SK-N-SH (cell line): ENCODE data around the gene TMEM170A. TPM values are rescaled to one million over a fixed set of nuclear protein-coding genes. Genes with fewer than 3 reads are reported as not detected.

Experiments
- CTCF ChIA-PET: fragments of 300-600, 350-600 bp; formaldehyde crosslinking; extraction: SDS; loops from one replicate; lab custom pipeline; 2021; lab: Yijun Ruan, JAX
- POLR2A ChIA-PET: fragments of 350-600 bp; sonication (Branson Sonifier 250); formaldehyde crosslinking; extraction: SDS; loops from one replicate; lab custom pipeline; 2020; ENCODE audit warnings: antibody characterized with exemption, inconsistent platforms; lab: Yijun Ruan, JAX
- DNase-seq: peaks from one replicate; pipeline ENCODE4 v3.0.0; 2012
- H2AFZ ChIP-seq: fragments of 200-600 bp; sonication (generic); 2 replicates; pipeline ENCODE4 v1.8.1; 2016; ENCODE audit warnings: antibody characterized with exemption, mild to moderate bottlenecking, low read depth
- H3F3A ChIP-seq: fragments of 200-600 bp; sonication (generic); replicated peaks from 2 replicates; pipeline ENCODE3; 2016; ENCODE audit warnings: antibody characterized with exemption, mild to moderate bottlenecking; ENCODE audit not compliant: insufficient read depth
- H3K27ac ChIP-seq, 2 experiments: fragments of 200-500 bp in 1 of 2; fragments of 200-600 bp in 1 of 2; sonication (Bioruptor generic) in 1 of 2; sonication (generic), shearing (Covaris generic) in 1 of 2; 2 replicates each; pipeline versions ENCODE4 v1.5.1 to v1.6.1; 2014 to 2016; ENCODE audit warnings: low read depth in 2 of 2, inconsistent platforms in 1 of 2, low read length in 1 of 2, mild to moderate bottlenecking in 1 of 2, mixed read lengths in 1 of 2
- H3K27me3 ChIP-seq: fragments of 200-600 bp; sonication (generic), shearing (Covaris generic); 2 replicates; pipeline ENCODE4 v1.6.1; 2016; ENCODE audit warnings: mixed run types; ENCODE audit not compliant: insufficient read depth
- H3K36me3 ChIP-seq, 2 experiments: fragments of 200-500 bp in 1 of 2; fragments of 200-600 bp in 1 of 2; sonication (Bioruptor generic) in 1 of 2; sonication (generic) in 1 of 2; replicated peaks in 1 of 2; 2 replicates each; pipeline versions ENCODE3 to v1.5.1; 2014 to 2016; ENCODE audit warnings: low read length in 1 of 2, mild to moderate bottlenecking in 1 of 2; ENCODE audit not compliant: insufficient read depth in 2 of 2, control insufficient read depth in 1 of 2
- H3K4me1 ChIP-seq, 2 experiments: fragments of 200-500 bp in 1 of 2; fragments of 200-600 bp in 1 of 2; sonication (Bioruptor generic) in 1 of 2; sonication (generic), shearing (Covaris generic) in 1 of 2; 2 replicates each; pipeline versions ENCODE4 v1.5.1 to v1.6.1; 2014 to 2016; ENCODE audit warnings: low read depth in 1 of 2, low read length in 1 of 2, mixed run types in 1 of 2; ENCODE audit not compliant: insufficient read depth in 2 of 2, control insufficient read depth in 1 of 2
- H3K4me2 ChIP-seq: fragments of 200-600 bp; sonication (generic), shearing (Covaris generic); 2 replicates; pipeline ENCODE4 v1.6.1; 2017; ENCODE audit warnings: mixed run types
- H3K4me3 ChIP-seq, 2 experiments: fragments of 200-500 bp in 1 of 2; fragments of 200-600 bp in 1 of 2; sonication (Bioruptor generic) in 1 of 2; sonication (generic), shearing (Covaris generic) in 1 of 2; 2 replicates each; pipeline versions ENCODE4 v1.5.1 to v1.8.1; 2014 to 2016; ENCODE audit warnings: low read depth in 2 of 2, inconsistent platforms in 1 of 2, low read length in 1 of 2, mild to moderate bottlenecking in 1 of 2, mixed read lengths in 1 of 2, moderate library complexity in 1 of 2
- H3K79me2 ChIP-seq: fragments of 200-600 bp; sonication (generic); 2 replicates; pipeline ENCODE4 v1.8.1; 2017; ENCODE audit warnings: mild to moderate bottlenecking; ENCODE audit not compliant: insufficient read depth
- H3K9ac ChIP-seq: fragments of 200-600 bp; sonication (generic); 2 replicates; pipeline ENCODE4 v1.6.1; 2017; ENCODE audit warnings: mixed run types
- H3K9me2 ChIP-seq: fragments of 200-600 bp; sonication (generic); 2 replicates; pipeline ENCODE4 v1.6.1; 2017; ENCODE audit warnings: mixed run types
- H3K9me3 ChIP-seq: fragments of 200-600 bp; sonication (generic); 2 replicates; pipeline ENCODE4 v1.6.1; 2017; ENCODE audit warnings: mixed run types, mild to moderate bottlenecking, moderate library complexity
- H4K20me1 ChIP-seq: fragments of 200-600 bp; sonication (generic); 2 replicates; pipeline ENCODE4 v1.6.1; 2017; ENCODE audit warnings: mild to moderate bottlenecking, mixed run types; ENCODE audit not compliant: insufficient read depth
- ELF1 ChIP-seq: IDR thresholded peaks from 2 replicates; pipeline ENCODE4 v1.4.0; 2012
- FOXM1 ChIP-seq: IDR thresholded peaks from 2 replicates; pipeline ENCODE4 v1.4.0; 2012; ENCODE audit warnings: low read depth, mild to moderate bottlenecking
- GABPA ChIP-seq: IDR thresholded peaks from 2 replicates; pipeline ENCODE4 v1.4.0; 2012; ENCODE audit warnings: low read depth, mild to moderate bottlenecking
- JUND ChIP-seq: IDR thresholded peaks from 2 replicates; pipeline ENCODE4 v1.4.0; 2012
- MAX ChIP-seq: IDR thresholded peaks from 2 replicates; pipeline ENCODE4 v1.4.0; 2012; ENCODE audit warnings: low read depth
- NFIC ChIP-seq: IDR thresholded peaks from 2 replicates; pipeline ENCODE4 v1.4.0; 2012; ENCODE audit warnings: borderline replicate concordance
- PBX3 ChIP-seq: IDR thresholded peaks from 2 replicates; pipeline ENCODE4; 2012
- SIN3A ChIP-seq: IDR thresholded peaks from 2 replicates; pipeline ENCODE4 v1.6.1; 2012; ENCODE audit warnings: low read depth, mild to moderate bottlenecking, low read length, moderate library complexity, borderline replicate concordance
- SMC3 ChIP-seq: IDR thresholded peaks from 2 replicates; pipeline ENCODE4 v1.6.1; 2012; ENCODE audit warnings: low read depth, low read length, improper control_type of control experiment
- TCF12 ChIP-seq: IDR thresholded peaks from 2 replicates; pipeline ENCODE4 v1.4.0; 2012
- TEAD4 ChIP-seq: IDR thresholded peaks from 2 replicates; pipeline ENCODE4 v1.4.0; 2012; ENCODE audit warnings: mild to moderate bottlenecking, borderline replicate concordance; ENCODE audit not compliant: insufficient read depth
- YY1 ChIP-seq: IDR thresholded peaks from 2 replicates; pipeline ENCODE4 v1.4.0; 2012; ENCODE audit warnings: low read depth, mild to moderate bottlenecking
- ZBTB33 ChIP-seq: IDR thresholded peaks from 2 replicates; pipeline ENCODE4 v1.4.0; 2012; ENCODE audit warnings: low read depth, borderline replicate concordance
- WGBS: methylation state at CpG from one replicate; pipeline ENCODE4 v1.1.6; 2017; ENCODE audit warnings: low lambda C conversion rate; 5-methylcytosine and 5-hydroxymethylcytosine counted together
- polyA plus RNA-seq, 3 experiments: library from polyadenylated mRNA; depleted of rRNA; stranded (reverse); fragments of >200 nt; gene quantifications; 2 replicates each; pipeline ENCODE4 v1.2.3, GENCODE V29; 2012
- TF ChIP-seq, protein P1 (sequence below): IDR thresholded peaks from 2 replicates; pipeline ENCODE4 v1.6.1; 2012; ENCODE audit warnings: mild to moderate bottlenecking, low read depth, low read length, moderate library complexity
- TF ChIP-seq, protein P2 (sequence below): IDR thresholded peaks from 2 replicates; pipeline ENCODE4 v1.4.0; 2012; ENCODE audit warnings: low read depth, borderline replicate concordance
- TF ChIP-seq, protein P3 (sequence below): fragments of 150-350 bp; IDR thresholded peaks from 2 replicates; pipeline ENCODE4 v1.6.1; 2017; ENCODE audit warnings: antibody characterized with exemption, low read length, low read depth, borderline replicate concordance

Gene TMEM170A
- polyA plus RNA-seq, 1 of the 3 experiments (the other 2 are of a cell fraction), result 9.2 TPM

- ChIA-PET CTCF (interaction anchor here (0.9 to 2.1 kb wide), 3 partner anchors 19 to 42 kb away, joined by 3 to 9 read pairs (median 3); no protein-coding TSS in a partner anchor), POLR2A (no interaction called here)
- no peaks in the 10 kb centered on the region for H3K27me3 ChIP-seq
- no peaks in the 10 kb centered on the region for H3K9me3 ChIP-seq
- no peak for TF ChIP-seq PBX3
- TF ChIP-seq TEAD4, result no peak
- TF ChIP-seq ELF1, result no peak
- TF ChIP-seq, protein P1, sequence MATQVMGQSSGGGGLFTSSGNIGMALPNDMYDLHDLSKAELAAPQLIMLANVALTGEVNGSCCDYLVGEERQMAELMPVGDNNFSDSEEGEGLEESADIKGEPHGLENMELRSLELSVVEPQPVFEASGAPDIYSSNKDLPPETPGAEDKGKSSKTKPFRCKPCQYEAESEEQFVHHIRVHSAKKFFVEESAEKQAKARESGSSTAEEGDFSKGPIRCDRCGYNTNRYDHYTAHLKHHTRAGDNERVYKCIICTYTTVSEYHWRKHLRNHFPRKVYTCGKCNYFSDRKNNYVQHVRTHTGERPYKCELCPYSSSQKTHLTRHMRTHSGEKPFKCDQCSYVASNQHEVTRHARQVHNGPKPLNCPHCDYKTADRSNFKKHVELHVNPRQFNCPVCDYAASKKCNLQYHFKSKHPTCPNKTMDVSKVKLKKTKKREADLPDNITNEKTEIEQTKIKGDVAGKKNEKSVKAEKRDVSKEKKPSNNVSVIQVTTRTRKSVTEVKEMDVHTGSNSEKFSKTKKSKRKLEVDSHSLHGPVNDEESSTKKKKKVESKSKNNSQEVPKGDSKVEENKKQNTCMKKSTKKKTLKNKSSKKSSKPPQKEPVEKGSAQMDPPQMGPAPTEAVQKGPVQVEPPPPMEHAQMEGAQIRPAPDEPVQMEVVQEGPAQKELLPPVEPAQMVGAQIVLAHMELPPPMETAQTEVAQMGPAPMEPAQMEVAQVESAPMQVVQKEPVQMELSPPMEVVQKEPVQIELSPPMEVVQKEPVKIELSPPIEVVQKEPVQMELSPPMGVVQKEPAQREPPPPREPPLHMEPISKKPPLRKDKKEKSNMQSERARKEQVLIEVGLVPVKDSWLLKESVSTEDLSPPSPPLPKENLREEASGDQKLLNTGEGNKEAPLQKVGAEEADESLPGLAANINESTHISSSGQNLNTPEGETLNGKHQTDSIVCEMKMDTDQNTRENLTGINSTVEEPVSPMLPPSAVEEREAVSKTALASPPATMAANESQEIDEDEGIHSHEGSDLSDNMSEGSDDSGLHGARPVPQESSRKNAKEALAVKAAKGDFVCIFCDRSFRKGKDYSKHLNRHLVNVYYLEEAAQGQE, result no peak
- no peak for TF ChIP-seq MAX
- no peak for TF ChIP-seq TCF12
- no peak for TF ChIP-seq NFIC
- TF ChIP-seq, all 33 proteins: peak for 0
- no peaks in the 10 kb centered on the region for H4K20me1 ChIP-seq
- H3K4me1 ChIP-seq, result peaks cover 9 to 19% of the 10 kb centered on the region in 2 experiments; a peak in 3 of 4 replicates
- no peak for DNase-seq
- H3K9ac ChIP-seq, result no peak overlapping the region
- H3K9me2 ChIP-seq, result no peaks in the 10 kb centered on the region
- peaks cover 100% of the 10 kb centered on the region for H3K79me2 ChIP-seq
- no peaks in the 10 kb centered on the region for H3K36me3 ChIP-seq
- H3K4me2 ChIP-seq, result no peak overlapping the region
- WGBS, result 82% methylated on average over 4 of the region's 4 CpGs
- no peak overlapping the region for H2AFZ ChIP-seq
- H3K27ac ChIP-seq, result no peak overlapping the region; a peak in 1 of 4 replicates
- H3K4me3 ChIP-seq, result no peak overlapping the region
- H3F3A ChIP-seq, result peaks cover 23% of the 10 kb centered on the region
These were observed 40.8 kb downstream of the TMEM170A start for GRCh38 chr16:75423723-75424104.

- Histone ChIP-seq H3K9me3 (no peaks in the 10 kb centered on the region), H4K20me1 (no peaks in the 10 kb centered on the region), H3K9me2 (no peaks in the 10 kb centered on the region), H3F3A (peaks cover 20% of the 10 kb centered on the region), H3K4me3 (no peak overlapping the region), H3K4me1 (peaks cover 9 to 19% of the 10 kb centered on the region in 2 experiments; a peak in 3 of 4 replicates), H3K27me3 (no peaks in the 10 kb centered on the region), H2AFZ (peak overlapping the region; percentile 82; the same call in 1 of the 2 replicates), H3K79me2 (peaks cover 99% of the 10 kb centered on the region), H3K36me3 (no peaks in the 10 kb centered on the region), H3K27ac (peak overlapping the region; percentile 47 to 86; a peak in 2 of 4 replicates), H3K9ac (peak overlapping the region; percentile 53; the same call in 1 of the 2 replicates), H3K4me2 (no peak overlapping the region; the same call in 1 of the 2 replicates)
- CTCF ChIA-PET, result interaction anchor here (1.3 to 2.7 kb wide), 3 partner anchors 8 to 43 kb away, joined by 3 to 15 read pairs (median 4); partner anchors contain the start of gene TMEM170A
- POLR2A ChIA-PET, result interaction anchor here (2.0 kb wide), 1 partner anchor 12 kb away, joined by 9 read pairs; the partner anchor contains the start of gene CFDP1
- no peak for DNase-seq
- 100% methylated on average over 1 of the region's 1 CpG for WGBS
- TF ChIP-seq NFIC (no peak), JUND (no peak), ZBTB33 (no peak), SMC3 (no peak), GABPA (no peak), MAX (no peak), SIN3A (no peak), FOXM1 (no peak), YY1 (no peak)
- TF ChIP-seq, protein P2, sequence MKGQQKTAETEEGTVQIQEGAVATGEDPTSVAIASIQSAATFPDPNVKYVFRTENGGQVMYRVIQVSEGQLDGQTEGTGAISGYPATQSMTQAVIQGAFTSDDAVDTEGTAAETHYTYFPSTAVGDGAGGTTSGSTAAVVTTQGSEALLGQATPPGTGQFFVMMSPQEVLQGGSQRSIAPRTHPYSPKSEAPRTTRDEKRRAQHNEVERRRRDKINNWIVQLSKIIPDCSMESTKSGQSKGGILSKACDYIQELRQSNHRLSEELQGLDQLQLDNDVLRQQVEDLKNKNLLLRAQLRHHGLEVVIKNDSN, result no peak
- TF ChIP-seq, protein P3, sequence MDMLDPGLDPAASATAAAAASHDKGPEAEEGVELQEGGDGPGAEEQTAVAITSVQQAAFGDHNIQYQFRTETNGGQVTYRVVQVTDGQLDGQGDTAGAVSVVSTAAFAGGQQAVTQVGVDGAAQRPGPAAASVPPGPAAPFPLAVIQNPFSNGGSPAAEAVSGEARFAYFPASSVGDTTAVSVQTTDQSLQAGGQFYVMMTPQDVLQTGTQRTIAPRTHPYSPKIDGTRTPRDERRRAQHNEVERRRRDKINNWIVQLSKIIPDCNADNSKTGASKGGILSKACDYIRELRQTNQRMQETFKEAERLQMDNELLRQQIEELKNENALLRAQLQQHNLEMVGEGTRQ, result no peak
These were observed 42.7 kb downstream of the TMEM170A start for GRCh38 chr16:75421820-75422126.
